Mammary epithelial cell (primary cell): Measurements from ENCODE around the gene PSMB9.

ENCODE experiments used
- CTCF ChIP-seq, 2 donors: IDR thresholded peaks in 1 of 2; conservative IDR thresholded peaks in 1 of 2; 2 replicates each; pipeline ENCODE4 v1.5.1; 2011 to 2012; ENCODE audit warnings: inconsistent platforms in 2 of 2, low read length in 2 of 2, mild to moderate bottlenecking in 2 of 2, control low read depth in 1 of 2, low read depth in 1 of 2; ENCODE audit not compliant: insufficient read depth in 1 of 2; ENCODE audit errors: extremely low read depth in 1 of 2
- EZH2 ChIP-seq: IDR thresholded peaks from 2 replicates; pipeline ENCODE4 v1.6.1; 2012; ENCODE audit warnings: low read length, inconsistent platforms, borderline replicate concordance

DNA sequence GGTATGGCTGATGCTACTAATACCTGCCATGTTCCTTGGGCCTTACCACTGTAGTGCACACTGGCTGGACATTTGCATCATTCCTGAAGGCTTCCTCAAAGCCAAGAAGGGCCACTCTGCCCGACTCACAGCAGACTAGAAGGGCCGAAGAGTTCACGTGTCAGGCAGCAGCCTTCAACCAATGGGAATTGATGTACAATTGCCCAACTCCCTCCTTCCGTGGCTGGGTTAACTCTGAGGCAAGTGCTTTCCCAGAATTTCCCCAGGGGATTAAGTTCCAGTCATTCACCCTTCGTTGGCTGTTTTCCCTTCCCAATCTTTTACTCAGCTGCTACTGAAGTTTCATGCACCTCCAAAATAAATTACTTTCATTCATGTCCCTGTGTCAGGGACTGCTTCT, 29.8 kb downstream of the PSMB9 start:
- TF ChIP-seq CTCF (conservative IDR thresholded peaks at IDR 0.05 in 1 of 2, IDR thresholded peaks at IDR 0.05 in 1 of 2; ENCODE audit: extremely low read depth in 1 of 2, insufficient read depth in 1 of 2, low read depth in 1 of 2, low read length in 2 of 2): no peak
- no peak for TF ChIP-seq EZH2
